Osteoblast (primary cell): ENCODE measurements around the gene PIGK. TPM values are rescaled to one million over a fixed set of nuclear protein-coding genes. Genes with fewer than 3 reads are reported as not detected.
"Not testable (repeated sequence)": the region's sequence is repeated elsewhere in the genome, so short reads cannot be mapped to it uniquely, and the experiment has no call there.

Experiments
- DNase-seq: peaks from one replicate; pipeline ENCODE4 v3.0.0; 2011; ENCODE audit warnings: low spot score, mixed read lengths; ENCODE audit not compliant: insufficient read length; ENCODE audit errors: missing footprints
- H2AFZ ChIP-seq: 2 replicates; pipeline ENCODE4 v1.6.0; 2011; ENCODE audit warnings: mild to moderate bottlenecking, low read length
- H3K27ac ChIP-seq: 2 replicates; pipeline ENCODE4 v1.5.1; 2011; ENCODE audit warnings: mild to moderate bottlenecking, low read depth, low read length, moderate library complexity
- H3K27me3 ChIP-seq: 2 replicates; pipeline ENCODE4 v1.6.0; 2012; ENCODE audit warnings: mild to moderate bottlenecking, control low read depth, inconsistent platforms, low read length, moderate library complexity; ENCODE audit not compliant: insufficient read depth
- H3K36me3 ChIP-seq: 2 replicates; pipeline ENCODE4 v1.5.1; 2011; ENCODE audit warnings: mild to moderate bottlenecking, low read length, control low read depth, moderate library complexity; ENCODE audit not compliant: insufficient read depth
- H3K4me1 ChIP-seq: 2 replicates; pipeline ENCODE4 v1.5.1; 2011; ENCODE audit warnings: mild to moderate bottlenecking, low read length, control low read depth, moderate library complexity; ENCODE audit not compliant: insufficient read depth
- H3K4me2 ChIP-seq: 2 replicates; pipeline ENCODE4 v1.6.0; 2011; ENCODE audit warnings: mild to moderate bottlenecking, low read length; ENCODE audit not compliant: insufficient read depth
- H3K4me3 ChIP-seq: fragments of 200-600 bp; sonication (generic); 3 replicates; pipeline ENCODE4 v1.5.1; 2012; ENCODE audit warnings: mild to moderate bottlenecking, low read length, inconsistent platforms; ENCODE audit not compliant: insufficient read depth
- H3K79me2 ChIP-seq: 2 replicates; pipeline ENCODE4 v1.6.0; 2012; ENCODE audit warnings: mild to moderate bottlenecking, low read length, control low read depth, inconsistent platforms; ENCODE audit not compliant: insufficient read depth
- H3K9me3 ChIP-seq: 2 replicates; pipeline ENCODE4 v1.5.1; 2011; ENCODE audit warnings: low read depth, low read length, control low read depth
- H4K20me1 ChIP-seq: 2 replicates; pipeline ENCODE4 v1.6.0; 2012; ENCODE audit warnings: mild to moderate bottlenecking, low read length, control low read depth; ENCODE audit not compliant: insufficient read depth
- CTCF ChIP-seq: IDR thresholded peaks from 2 replicates; pipeline ENCODE4 v1.5.1; 2011; ENCODE audit warnings: mild to moderate bottlenecking, low read depth, low read length, moderate library complexity; ENCODE audit errors: extremely low read depth
- total RNA-seq: library from RNA; depleted of rRNA; stranded (reverse); fragments of >200 nt; gene quantifications from 2 replicates; pipeline ENCODE4 v1.2.3, GENCODE V29; 2012

PIGK gene
- total RNA-seq, 1 donor = 46.3 TPM

- Histone ChIP-seq H3K9me3 (peaks cover 5% of the 10 kb centered on the region), H3K79me2 (no peaks in the 10 kb centered on the region), H3K27ac (no peak overlapping the region), H3K4me1 (peaks cover 5% of the 10 kb centered on the region), H3K4me3 (no peak overlapping the region), H3K27me3 (no peaks in the 10 kb centered on the region), H2AFZ (no peak overlapping the region), H3K4me2 (no peak overlapping the region), H4K20me1 (no peaks in the 10 kb centered on the region), H3K36me3 (no peaks in the 10 kb centered on the region)
- TF ChIP-seq CTCF = no peak
- DNase-seq = no peak
These were observed 43.9 kb downstream of the PIGK start for GRCh38 chr1:77175230-77175844.

GRCh38 chr1:77170687-77171086 lies 48.5 kb downstream of the PIGK start:
- no peak for DNase-seq

GRCh38 chr1:77168358-77168757 lies 50.9 kb downstream of the PIGK start:
- Histone ChIP-seq H3K4me1 (peaks cover 10% of the 10 kb centered on the region), H3K9me3 (no peaks in the 10 kb centered on the region), H3K4me3 (no peak overlapping the region), H3K27me3 (no peaks in the 10 kb centered on the region), H3K4me2 (no peak overlapping the region), H4K20me1 (no peaks in the 10 kb centered on the region), H3K27ac (no peak overlapping the region), H3K79me2 (no peaks in the 10 kb centered on the region), H3K36me3 (no peaks in the 10 kb centered on the region), H2AFZ (no peak overlapping the region)
- TF ChIP-seq CTCF = no peak
- peak; percentile 32 for DNase-seq

More at GRCh38 chr1:77170687-77171086, 48.5 kb downstream of the PIGK start:
- H3K36me3 ChIP-seq = no peaks in the 10 kb centered on the region
- H3K9me3 ChIP-seq = no peaks in the 10 kb centered on the region
- no peaks in the 10 kb centered on the region for H3K27me3 ChIP-seq
- H3K27ac ChIP-seq = peak overlapping the region; percentile 36
- H3K4me3 ChIP-seq = no peak overlapping the region
- peak overlapping the region; percentile 35 for H3K4me2 ChIP-seq
- peaks cover 10% of the 10 kb centered on the region for H3K4me1 ChIP-seq
- no peaks in the 10 kb centered on the region for H3K79me2 ChIP-seq
- TF ChIP-seq CTCF = no peak
- peak overlapping the region; percentile 58 for H2AFZ ChIP-seq
- H4K20me1 ChIP-seq = no peaks in the 10 kb centered on the region

GRCh38 chr1:77164434-77164944 lies 54.7 kb downstream of the PIGK start:
- no peak for TF ChIP-seq CTCF
- H3K27ac ChIP-seq = no peak overlapping the region
- H2AFZ ChIP-seq = no peak overlapping the region
- H4K20me1 ChIP-seq = no peaks in the 10 kb centered on the region
- no peak overlapping the region for H3K4me3 ChIP-seq
- H3K79me2 ChIP-seq = no peaks in the 10 kb centered on the region
- peak; percentile 3 for DNase-seq
- no peaks in the 10 kb centered on the region for H3K27me3 ChIP-seq
- peaks cover 3% of the 10 kb centered on the region for H3K4me1 ChIP-seq
- no peak overlapping the region for H3K4me2 ChIP-seq
- no peaks in the 10 kb centered on the region for H3K36me3 ChIP-seq
- H3K9me3 ChIP-seq = no peaks in the 10 kb centered on the region

- not testable (repeated sequence) for H3K9me3 ChIP-seq, H3K4me3 ChIP-seq, H3K27ac ChIP-seq, H4K20me1 ChIP-seq, H3K79me2 ChIP-seq, DNase-seq, H2AFZ ChIP-seq, H3K4me2 ChIP-seq, H3K27me3 ChIP-seq, H3K4me1 ChIP-seq, H3K36me3 ChIP-seq
These were observed 59.5 kb downstream of the PIGK start for GRCh38 chr1:77159706-77160105.
